GM19324 (cell line): ENCODE measurements around the gene LRRK1.

Source experiments
- ATAC-seq: cut with Tn5 transposase; IDR thresholded peaks from one replicate; pipeline ENCODE4 v1.9.1; 2021; ENCODE audit warnings: mild to moderate bottlenecking, moderate library complexity; ENCODE audit not compliant: unreplicated experiment, low FRiP score

LRRK1 gene

GRCh38 chr15:100891307-100892012, 27.7 kb upstream of the LRRK1 start:
- no peak for ATAC-seq

- no peak for ATAC-seq
These were observed 27.2 kb upstream of the LRRK1 start for GRCh38 chr15:100892013-100892355.

- no peak for ATAC-seq
These were observed 25.7 kb upstream of the LRRK1 start for GRCh38 chr15:100893261-100893963.

- ATAC-seq = no peak
These were observed 25.2 kb upstream of the LRRK1 start for GRCh38 chr15:100893964-100894295.

GRCh38 chr15:100895721-100896120, 23.4 kb upstream of the LRRK1 start:
- no peak for ATAC-seq

- no peak for ATAC-seq
These were observed 21.7 kb upstream of the LRRK1 start for GRCh38 chr15:100897221-100898151.

GRCh38 chr15:100898152-100898490, 21.0 kb upstream of the LRRK1 start:
- no peak for ATAC-seq

- ATAC-seq = no peak
These were observed 20.3 kb upstream of the LRRK1 start for GRCh38 chr15:100898661-100899462.

- ATAC-seq = no peak
These were observed 19.6 kb upstream of the LRRK1 start for GRCh38 chr15:100899601-100900000.

- no peak for ATAC-seq
These were observed 18.9 kb upstream of the LRRK1 start for GRCh38 chr15:100900136-100900794.

- ATAC-seq = no peak
These were observed 18.4 kb upstream of the LRRK1 start for GRCh38 chr15:100900795-100901169.

- no peak for ATAC-seq
These were observed 17.9 kb upstream of the LRRK1 start for GRCh38 chr15:100901296-100901695.

GRCh38 chr15:100901702-100902435, 17.3 kb upstream of the LRRK1 start:
- no peak for ATAC-seq

- no peak for ATAC-seq
These were observed 16.6 kb upstream of the LRRK1 start for GRCh38 chr15:100902436-100903167.

GRCh38 chr15:100903168-100903554, 16.0 kb upstream of the LRRK1 start:
- no peak for ATAC-seq

GRCh38 chr15:100905850-100906249, 13.3 kb upstream of the LRRK1 start:
- no peak for ATAC-seq

- ATAC-seq = no peak
These were observed 10.7 kb upstream of the LRRK1 start for GRCh38 chr15:100908466-100908865.

GRCh38 chr15:100909565-100909964, 9.6 kb upstream of the LRRK1 start:
- ATAC-seq = no peak
